KMS-11 (cell line): ENCODE results near the gene EP400.

Experiments used
- H2AFZ ChIP-seq: fragments of 200-600 bp; sonication (generic); 2 replicates; pipeline ENCODE4 v1.6.1; 2016; ENCODE audit warnings: antibody characterized with exemption, mixed run types, low read depth
- H3K27ac ChIP-seq: fragments of 200-600 bp; sonication (generic); 2 replicates; pipeline ENCODE4 v1.6.1; 2016; ENCODE audit warnings: mild to moderate bottlenecking, mixed run types
- H3K27me3 ChIP-seq: fragments of 200-600 bp; sonication (generic); 2 replicates; pipeline ENCODE4 v1.6.1; 2017; ENCODE audit warnings: mild to moderate bottlenecking, low read depth, mixed run types, moderate library complexity; ENCODE audit not compliant: insufficient read depth
- H3K36me3 ChIP-seq: fragments of 200-600 bp; sonication (generic); 2 replicates; pipeline ENCODE4 v1.6.1; 2017; ENCODE audit warnings: mild to moderate bottlenecking, mixed run types; ENCODE audit not compliant: insufficient read depth
- H3K4me1 ChIP-seq: fragments of 200-600 bp; sonication (generic); 2 replicates; pipeline ENCODE4 v1.6.1; 2016; ENCODE audit warnings: mild to moderate bottlenecking, low read depth, mixed run types; ENCODE audit not compliant: poor library complexity, severe bottlenecking
- H3K4me2 ChIP-seq: fragments of 200-600 bp; sonication (generic); 2 replicates; pipeline ENCODE4 v1.7.0; 2016; ENCODE audit warnings: mild to moderate bottlenecking, mixed run types
- H3K4me3 ChIP-seq: fragments of 200-600 bp; sonication (generic); IDR thresholded peaks from 2 replicates; pipeline ENCODE4 v1.6.1; 2017; ENCODE audit warnings: low read depth, low read length, mixed read lengths; ENCODE audit not compliant: insufficient read depth
- H3K79me2 ChIP-seq: fragments of 200-600 bp; sonication (generic); 2 replicates; pipeline ENCODE4 v1.6.1; 2016; ENCODE audit warnings: low read depth, mixed run types; ENCODE audit not compliant: insufficient read depth
- H3K9ac ChIP-seq: fragments of 200-600 bp; sonication (generic); 2 replicates; pipeline ENCODE4 v1.6.1; 2016; ENCODE audit warnings: mild to moderate bottlenecking, mixed run types
- H4K20me1 ChIP-seq: fragments of 200-600 bp; sonication (generic); 2 replicates; pipeline ENCODE4 v1.6.1; 2016; ENCODE audit warnings: mild to moderate bottlenecking, mixed run types; ENCODE audit not compliant: insufficient read depth
- CTCF ChIP-seq: fragments of 200-600 bp; sonication (generic); conservative IDR thresholded peaks from 2 replicates; pipeline ENCODE4 v1.6.1; 2017; ENCODE audit warnings: low read depth, mild to moderate bottlenecking, antibody characterized with exemption, low read length, moderate library complexity, mixed read lengths

EP400 gene

DNA sequence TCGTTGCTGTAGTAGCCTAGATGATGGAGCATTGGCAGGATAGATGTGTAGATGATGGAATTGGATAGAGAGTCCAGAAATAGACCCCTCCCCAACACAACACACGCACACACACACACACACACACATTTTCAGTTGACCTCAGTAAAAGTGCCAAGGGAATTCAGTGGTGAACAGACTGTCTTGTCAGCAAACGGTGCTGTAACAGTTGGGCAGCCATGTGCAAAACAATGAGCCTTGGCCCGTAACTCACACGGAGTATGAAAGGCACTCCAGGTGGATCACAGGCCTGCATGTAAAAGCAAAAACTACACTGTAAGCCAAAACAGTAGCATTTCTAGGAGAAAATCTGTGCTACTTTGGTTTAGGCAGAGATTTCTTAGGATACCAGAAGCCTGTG lies 106.6 kb downstream of the EP400 start:
- no peaks in the 10 kb centered on the region for H3K27me3 ChIP-seq
- no peaks in the 10 kb centered on the region for H4K20me1 ChIP-seq
- H3K36me3 ChIP-seq: no peaks in the 10 kb centered on the region
- no peak overlapping the region for H3K4me2 ChIP-seq
- no peak overlapping the region for H3K9ac ChIP-seq
- TF ChIP-seq CTCF: no peak
- H2AFZ ChIP-seq: no peak overlapping the region
- H3K4me1 ChIP-seq: no peaks in the 10 kb centered on the region
- H3K27ac ChIP-seq: no peak overlapping the region
- no peak overlapping the region for H3K4me3 ChIP-seq
- H3K79me2 ChIP-seq: no peaks in the 10 kb centered on the region

DNA sequence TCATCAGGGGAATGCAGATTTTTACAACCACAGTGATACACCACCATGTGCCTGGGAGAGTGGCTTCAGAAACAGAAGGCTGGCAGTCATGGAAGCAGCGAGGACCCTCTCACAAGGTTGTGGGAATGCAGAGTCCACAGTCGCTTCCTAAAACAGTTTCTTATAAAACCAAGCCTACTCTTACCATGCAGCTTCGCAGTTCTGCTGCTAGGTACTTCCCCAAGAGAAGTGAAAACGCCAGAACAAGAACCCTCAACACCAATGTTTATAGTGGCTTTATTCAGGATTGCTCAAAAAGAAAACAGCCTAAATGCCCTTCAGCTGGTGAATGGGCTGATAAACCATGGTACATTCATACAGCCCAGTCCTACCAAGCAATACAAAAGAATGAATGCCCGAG lies 107.2 kb downstream of the EP400 start:
- Histone ChIP-seq H3K36me3 (no peaks in the 10 kb centered on the region), H3K4me2 (no peak overlapping the region)

GRCh38 chr12:132057691-132058090 lies 107.9 kb downstream of the EP400 start:
- TF ChIP-seq CTCF: no peak
- H3K9ac ChIP-seq: no peak overlapping the region
- H3K4me1 ChIP-seq: no peaks in the 10 kb centered on the region
- H3K27me3 ChIP-seq: no peaks in the 10 kb centered on the region
- H3K27ac ChIP-seq: no peak overlapping the region
- no peak overlapping the region for H3K4me2 ChIP-seq
- H3K79me2 ChIP-seq: no peaks in the 10 kb centered on the region
- no peaks in the 10 kb centered on the region for H3K36me3 ChIP-seq
- no peaks in the 10 kb centered on the region for H4K20me1 ChIP-seq
- no peak overlapping the region for H2AFZ ChIP-seq
- no peak overlapping the region for H3K4me3 ChIP-seq

More for the DNA sequence above, 107.2 kb downstream of the EP400 start:
- Histone ChIP-seq H3K79me2 (no peaks in the 10 kb centered on the region), H3K27me3 (no peaks in the 10 kb centered on the region), H2AFZ (no peak overlapping the region), H3K4me1 (no peaks in the 10 kb centered on the region), H3K9ac (no peak overlapping the region), H4K20me1 (no peaks in the 10 kb centered on the region), H3K4me3 (no peak overlapping the region), H3K27ac (no peak overlapping the region)
- TF ChIP-seq CTCF: no peak

GRCh38 chr12:132061197-132061596 lies 111.5 kb downstream of the EP400 start:
- Histone ChIP-seq H3K79me2 (no peaks in the 10 kb centered on the region), H3K36me3 (no peaks in the 10 kb centered on the region), H3K4me3 (no peak overlapping the region), H2AFZ (no peak overlapping the region), H4K20me1 (no peaks in the 10 kb centered on the region), H3K27ac (no peak overlapping the region), H3K4me1 (no peaks in the 10 kb centered on the region), H3K27me3 (no peaks in the 10 kb centered on the region), H3K9ac (no peak overlapping the region), H3K4me2 (no peak overlapping the region)
- TF ChIP-seq CTCF: no peak
